ENCODE measurements around the gene TSTD1.

Gene TSTD1

GRCh38 chr1:161038523-161039153 is at the start of gene TSTD1:
TSS of gene TSTD1 (minus strand) at chr1:161038964. CDS start at chr1:161038889, 75 bp downstream.
- peak; percentile 83 for DNase-seq (ENCODE audit: low spot score)

GRCh38 chr1:161086457-161086856 is 47.7 kb upstream of the TSTD1 start:
- DNase-seq (ENCODE audit: low spot score): no peak

DNA sequence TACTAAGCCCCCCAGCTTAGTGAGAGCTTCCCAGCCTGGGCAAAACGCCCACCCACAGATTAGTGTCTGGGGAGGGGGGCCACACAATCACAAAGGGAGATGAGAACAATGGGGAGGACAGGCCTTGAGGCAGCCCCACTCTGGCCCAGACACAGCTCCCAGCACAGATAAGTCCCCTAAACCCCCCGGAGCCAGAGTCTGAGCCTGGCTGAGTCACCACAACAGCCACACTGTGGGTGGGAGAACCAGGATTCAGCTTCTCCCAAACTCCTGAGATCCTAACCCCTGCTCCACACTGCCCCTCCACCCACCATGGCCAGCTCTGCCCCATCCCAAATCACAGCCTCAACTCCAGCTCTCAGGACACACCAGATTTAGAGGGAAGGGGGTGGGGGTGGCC is 46.4 kb upstream of the TSTD1 start:
- no peak for DNase-seq (ENCODE audit: low spot score)

GRCh38 chr1:161084597-161084988 is 45.8 kb upstream of the TSTD1 start:
- DNase-seq (ENCODE audit: low spot score): no peak

DNA sequence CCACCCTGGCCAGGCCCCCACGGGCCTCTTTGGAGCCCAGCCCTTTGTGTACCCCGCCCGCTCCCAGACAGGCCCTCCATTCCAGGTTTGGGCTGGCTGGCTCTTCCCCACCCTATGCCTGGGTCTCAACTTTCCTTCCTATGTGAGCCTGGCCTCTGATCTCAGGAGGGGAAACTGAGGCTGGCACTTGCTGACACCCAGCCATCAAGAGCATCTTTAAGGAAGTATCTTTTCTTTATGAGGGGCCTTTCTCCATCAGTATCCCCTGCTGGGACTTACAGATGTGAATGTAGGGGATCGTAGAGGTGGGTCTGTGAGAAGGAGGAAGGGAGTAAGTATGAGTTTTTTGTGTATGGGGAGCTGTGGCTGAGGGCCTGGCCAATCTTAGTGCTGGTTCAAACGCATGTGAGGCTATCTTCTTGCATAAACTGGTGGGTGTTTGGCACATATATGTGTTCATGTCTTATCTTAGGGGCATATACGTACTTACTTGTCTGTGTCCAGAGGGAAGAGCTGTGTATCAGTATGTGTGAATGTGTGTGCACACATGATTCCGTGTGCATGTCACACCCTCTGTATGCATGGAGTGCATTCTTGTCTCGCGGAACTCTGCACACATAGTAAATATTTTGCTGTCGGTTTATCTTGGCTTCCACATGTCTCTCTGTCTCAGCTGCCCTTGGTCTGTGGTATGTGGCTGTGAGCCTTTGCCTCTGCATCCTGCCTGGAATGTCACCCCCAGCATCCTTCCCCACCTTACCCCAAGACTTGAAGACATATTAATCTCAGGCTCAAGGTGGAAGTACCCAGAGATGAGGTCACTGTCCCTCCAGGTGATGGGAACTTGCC is 45.2 kb upstream of the TSTD1 start:
- no peak for DNase-seq (ENCODE audit: low spot score)

DNA sequence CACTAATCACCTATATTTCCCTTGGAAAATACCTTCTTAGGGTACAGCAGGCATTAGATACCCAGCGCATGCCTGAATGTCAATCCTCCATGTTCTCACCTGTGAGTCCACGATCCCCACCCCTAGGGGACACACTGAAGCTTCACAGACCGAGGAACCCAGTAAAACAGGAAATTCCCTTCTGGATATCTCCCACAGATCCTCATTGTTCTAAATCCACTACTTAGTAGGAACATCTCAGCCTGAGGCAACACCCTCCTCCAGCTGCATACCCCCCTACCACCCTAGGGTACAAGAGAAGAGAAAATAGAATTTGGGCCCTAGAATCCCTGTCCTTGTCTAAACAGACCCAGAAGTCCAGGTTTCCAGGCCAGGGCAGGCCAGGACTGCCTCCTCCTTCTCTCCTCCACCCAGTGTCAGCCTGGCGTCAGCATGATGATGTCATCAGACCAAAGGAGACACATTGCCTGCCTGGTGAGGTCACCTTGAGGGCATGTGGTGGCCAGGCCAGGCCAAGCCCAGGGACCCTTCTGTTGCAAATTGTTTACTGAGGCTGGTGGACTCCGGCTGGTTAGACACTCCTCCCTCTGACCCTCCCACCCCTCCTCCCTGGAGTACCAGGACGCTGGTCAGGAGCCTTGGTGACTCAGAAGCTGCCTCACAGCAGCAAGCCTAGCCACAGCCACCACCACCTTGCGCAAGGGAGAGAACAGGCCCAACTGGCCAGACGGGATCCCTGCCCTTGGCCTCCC is 44.4 kb upstream of the TSTD1 start:
- DNase-seq (ENCODE audit: low spot score): peak; percentile 73

- no peak for DNase-seq (ENCODE audit: low spot score)
Measured at GRCh38 chr1:161082483-161082882, 43.7 kb upstream of the TSTD1 start.

- no peak for DNase-seq (ENCODE audit: low spot score)
Measured at GRCh38 chr1:161081519-161081918, 42.8 kb upstream of the TSTD1 start.

- DNase-seq (ENCODE audit: low spot score): no peak
Measured at GRCh38 chr1:161080441-161081405, 42.0 kb upstream of the TSTD1 start.

DNA sequence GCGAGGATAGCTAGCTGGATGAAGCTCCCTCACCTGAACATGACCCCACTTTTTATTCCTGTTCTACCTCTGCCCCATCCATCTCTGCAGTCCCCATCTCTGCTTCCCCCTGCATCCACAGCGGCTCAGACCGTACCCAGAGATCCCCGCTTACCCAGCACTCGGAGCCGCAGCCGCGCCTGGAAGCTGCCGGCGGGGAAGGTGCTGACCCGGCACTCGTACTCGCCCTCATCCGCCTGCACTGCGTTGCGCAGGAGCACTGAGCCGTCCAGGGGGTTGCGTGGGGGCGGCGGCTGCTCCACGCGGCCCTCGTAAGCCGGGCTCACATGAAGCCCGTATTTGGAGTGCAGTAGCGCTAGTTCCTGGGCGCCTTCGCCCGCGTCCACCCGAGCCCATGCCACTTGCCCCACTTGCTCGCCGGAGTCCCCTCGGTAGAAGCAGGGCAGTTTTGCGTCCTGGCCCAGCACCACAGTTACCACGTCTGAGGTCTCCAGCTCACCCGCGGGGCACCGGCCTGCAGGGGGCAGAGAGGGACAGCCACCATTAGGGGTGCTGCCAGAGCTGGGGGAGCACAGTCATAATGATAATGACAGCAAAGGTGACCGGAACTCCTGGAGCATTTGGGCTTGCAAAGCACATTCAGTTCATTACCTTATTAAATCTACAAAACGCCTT is 40.8 kb upstream of the TSTD1 start:
- no peak for DNase-seq (ENCODE audit: low spot score)

GRCh38 chr1:161077426-161077825 is 38.7 kb upstream of the TSTD1 start:
- DNase-seq (ENCODE audit: low spot score): no peak

DNA sequence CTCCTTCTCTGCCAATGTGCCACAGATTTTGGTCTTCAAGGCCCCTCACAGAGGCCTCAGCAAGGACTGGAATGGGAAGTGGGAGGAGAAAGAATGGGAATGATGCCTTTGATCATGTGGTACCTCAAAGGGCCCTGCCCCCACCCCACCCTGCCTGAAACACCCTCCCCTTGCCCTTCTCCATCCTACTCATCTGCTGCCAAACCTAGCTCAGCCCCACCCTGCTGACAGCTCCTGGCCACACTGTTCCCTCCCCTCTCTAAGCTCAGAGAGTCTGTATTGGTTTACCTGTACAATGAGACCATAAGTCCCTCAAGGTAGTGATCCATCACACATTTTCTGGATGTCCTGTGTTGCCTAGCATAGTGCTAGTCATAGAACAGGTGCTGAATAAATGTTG is 37.6 kb upstream of the TSTD1 start:
- peak; percentile 82 for DNase-seq (ENCODE audit: low spot score)

- DNase-seq (ENCODE audit: low spot score): peak; percentile 54
Measured at GRCh38 chr1:161074676-161075368, 36.1 kb upstream of the TSTD1 start.

DNA sequence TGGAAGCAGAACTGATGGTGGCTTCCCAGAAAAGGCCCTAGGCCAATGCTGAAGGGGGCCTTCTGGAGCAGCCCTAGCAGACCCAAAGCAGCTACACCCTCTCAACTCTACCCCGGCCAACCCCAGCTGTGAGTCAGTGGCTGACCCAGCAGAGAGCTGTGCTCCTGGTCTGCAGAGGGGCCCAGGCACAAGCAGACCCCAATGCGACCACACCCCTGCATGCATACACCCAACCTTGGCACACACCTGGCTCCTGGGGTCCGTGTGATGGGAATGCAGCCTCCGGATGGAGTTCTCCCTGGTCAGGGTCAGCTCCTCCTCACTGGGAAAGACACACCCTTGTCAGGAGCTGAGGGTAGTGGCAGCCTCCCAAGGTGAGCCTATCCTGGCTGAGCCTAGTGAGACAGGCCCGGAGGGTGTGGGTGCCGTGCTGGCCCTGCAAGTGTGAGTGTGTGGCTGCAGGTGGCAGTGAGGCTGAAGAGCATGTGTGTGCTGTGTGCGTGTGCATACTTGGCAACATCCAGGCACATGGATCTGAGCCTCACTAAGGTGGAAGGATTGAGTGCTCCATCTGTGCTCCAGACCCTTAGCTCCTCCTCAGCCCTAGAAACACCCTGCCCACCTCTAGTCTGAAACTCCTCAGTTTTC is 34.8 kb upstream of the TSTD1 start:
- peak; percentile 62 for DNase-seq (ENCODE audit: low spot score)

GRCh38 chr1:161072751-161073449 is 34.1 kb upstream of the TSTD1 start:
- no peak for DNase-seq (ENCODE audit: low spot score)

DNA sequence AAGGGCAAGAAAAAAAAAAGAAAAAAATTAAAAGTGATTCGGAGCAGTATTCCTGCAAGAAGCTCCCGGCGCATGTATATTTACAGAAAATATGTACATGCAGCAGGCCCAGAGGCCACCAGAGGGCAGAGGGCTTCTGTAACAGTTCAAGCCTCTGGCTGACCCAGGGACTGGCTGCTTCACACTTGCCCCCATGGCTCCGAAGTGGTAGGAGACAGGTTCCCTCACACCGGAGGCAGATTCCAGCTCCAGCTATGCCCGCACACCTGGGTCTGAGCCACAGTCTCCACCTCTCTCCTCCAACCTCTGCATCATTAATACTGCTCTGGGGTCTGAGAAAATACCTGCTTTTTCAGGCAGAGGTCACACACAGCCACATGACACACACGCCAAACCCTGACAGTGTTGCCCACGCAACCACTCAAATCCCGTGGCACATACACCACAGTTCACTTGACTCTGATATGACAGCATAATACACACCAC is 33.2 kb upstream of the TSTD1 start:
- DNase-seq (ENCODE audit: low spot score): peak; percentile 53

GRCh38 chr1:161070761-161071160 is 32.0 kb upstream of the TSTD1 start:
- no peak for DNase-seq (ENCODE audit: low spot score)

DNA sequence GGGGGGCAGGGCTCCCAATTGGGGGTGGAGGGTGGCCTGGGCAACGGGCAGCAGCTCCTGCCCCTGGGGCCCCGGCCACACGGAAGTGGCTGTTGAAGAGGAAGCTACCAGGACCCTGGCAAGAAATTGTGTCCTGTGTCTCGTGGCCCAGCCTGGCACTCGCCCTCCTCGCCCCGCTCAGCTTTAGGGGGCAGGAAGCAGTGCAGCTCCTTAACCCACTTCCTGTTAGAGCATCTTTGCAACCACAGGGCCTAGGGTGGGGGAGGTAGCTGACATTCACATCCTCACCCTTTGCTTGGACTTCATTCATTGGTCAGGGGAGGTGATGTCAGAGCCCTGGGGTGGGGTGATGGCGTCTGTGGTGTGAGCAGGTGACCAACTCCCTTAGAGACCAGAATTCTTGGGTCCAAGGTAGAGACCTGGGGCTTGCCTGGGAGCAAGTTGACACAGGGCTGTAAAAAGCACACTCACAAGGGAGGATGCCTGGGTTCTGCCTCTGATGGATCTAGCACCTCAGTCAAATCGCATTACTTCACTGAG is 31.0 kb upstream of the TSTD1 start, which contains the start of gene ARHGAP30:
Gene ARHGAP30, minus strand, starts transcription at position 161 of the 540 bp plus-strand sequence. CDS start 267 bp downstream, outside the sequence.
- DNase-seq (ENCODE audit: low spot score): no peak

DNA sequence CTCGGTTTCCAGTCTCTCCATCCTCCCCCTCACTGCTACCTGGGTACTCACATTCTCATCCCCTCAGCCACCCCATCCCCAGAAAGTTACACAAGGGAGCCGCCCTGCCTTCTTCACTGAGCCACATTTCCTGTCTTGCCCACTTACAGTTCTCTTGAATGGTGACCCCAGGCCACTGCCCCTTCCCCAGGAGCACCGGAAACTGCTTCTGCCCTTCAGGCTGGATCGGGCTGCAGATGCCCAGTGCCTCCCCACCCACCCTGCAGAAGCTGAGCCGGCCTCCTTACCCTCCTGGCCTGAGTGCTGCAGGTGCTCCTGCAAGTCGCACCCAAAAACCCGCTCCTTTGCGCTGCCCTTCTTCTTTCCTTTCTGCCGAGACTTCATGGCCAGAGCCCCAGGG is 30.5 kb upstream of the TSTD1 start:
- DNase-seq (ENCODE audit: low spot score): no peak

Measured in SW480 (cell line).